Measurements from ENCODE around the gene USP17L28. TPM values are rescaled to one million over a fixed set of nuclear protein-coding genes. Genes with fewer than 3 reads are reported as not detected.
"Not testable (repeated sequence)": the region's sequence is repeated elsewhere in the genome, so short reads cannot be mapped to it uniquely, and the experiment has no call there.

USP17L28 gene
- total RNA-seq (ENCODE audit: low replicate concordance): not detected in 2 replicates

- not testable (repeated sequence) for DNase-seq (ENCODE audit: low read depth); H3K4me3 ChIP-seq (ENCODE audit: low read depth, low read length)
Observed at GRCh38 chr4:9348593-9348992, at the start of gene USP17L28. TSS of gene USP17L28 (plus strand) at chr4:9348893. CDS start at chr4:9348893, 0 bp downstream.

- not testable (repeated sequence) for DNase-seq (ENCODE audit: low read depth); H3K4me3 ChIP-seq (ENCODE audit: low read depth, low read length)
Observed at GRCh38 chr4:9324191-9324590, 24.5 kb upstream of the USP17L28 start.

- DNase-seq (ENCODE audit: low read depth); H3K4me3 ChIP-seq (ENCODE audit: low read depth, low read length): not testable (repeated sequence)
Observed at GRCh38 chr4:9324865-9325264, 23.8 kb upstream of the USP17L28 start, which contains the start of gene USP17L24. TSS of gene USP17L24 (plus strand) at chr4:9325165. CDS start at chr4:9325165, 0 bp downstream.

- DNase-seq (ENCODE audit: low read depth); H3K4me3 ChIP-seq (ENCODE audit: low read depth, low read length): not testable (repeated sequence)
Observed at GRCh38 chr4:9329611-9330010, 19.1 kb upstream of the USP17L28 start, which contains the start of gene USP17L25. TSS of gene USP17L25 (plus strand) at chr4:9329911. CDS start at chr4:9329911, 0 bp downstream.

- not testable (repeated sequence) for DNase-seq (ENCODE audit: low read depth); H3K4me3 ChIP-seq (ENCODE audit: low read depth, low read length)
Observed at GRCh38 chr4:9334358-9334757, 14.3 kb upstream of the USP17L28 start, which contains the start of gene USP17L26. TSS of gene USP17L26 (plus strand) at chr4:9334658. CDS start at chr4:9334658, 0 bp downstream.

GRCh38 chr4:9339103-9339502, 9.6 kb upstream of the USP17L28 start, which contains the start of gene USP17L5:
TSS of gene USP17L5 (plus strand) at chr4:9339403. CDS start at chr4:9339403, 0 bp downstream.
- not testable (repeated sequence) for DNase-seq (ENCODE audit: low read depth); H3K4me3 ChIP-seq (ENCODE audit: low read depth, low read length)

- H3K4me3 ChIP-seq (ENCODE audit: low read depth, low read length); DNase-seq (ENCODE audit: low read depth): not testable (repeated sequence)
Observed at GRCh38 chr4:9343848-9344247, 4.8 kb upstream of the USP17L28 start, which contains the start of gene USP17L27. TSS of gene USP17L27 (plus strand) at chr4:9344148. CDS start at chr4:9344148, 0 bp downstream.

- not testable (repeated sequence) for H3K4me3 ChIP-seq (ENCODE audit: low read depth, low read length); DNase-seq (ENCODE audit: low read depth)
Observed at GRCh38 chr4:9350866-9351265, 2.2 kb downstream of the USP17L28 start.

GRCh38 chr4:9353338-9353737, 4.6 kb downstream of the USP17L28 start, which contains the start of gene USP17L29:
TSS of gene USP17L29 (plus strand) at chr4:9353638. CDS start at chr4:9353638, 0 bp downstream.
- DNase-seq (ENCODE audit: low read depth); H3K4me3 ChIP-seq (ENCODE audit: low read depth, low read length): not testable (repeated sequence)

GRCh38 chr4:9362829-9363228, 14.1 kb downstream of the USP17L28 start, which contains the start of gene USP17L30:
TSS of gene USP17L30 (plus strand) at chr4:9363129. CDS start at chr4:9363129, 0 bp downstream.
- not testable (repeated sequence) for H3K4me3 ChIP-seq (ENCODE audit: low read depth, low read length); DNase-seq (ENCODE audit: low read depth)

GRCh38 chr4:9379881-9380280, 31.2 kb downstream of the USP17L28 start:
- H3K4me3 ChIP-seq (ENCODE audit: low read depth, low read length); DNase-seq (ENCODE audit: low read depth): not testable (repeated sequence)

GRCh38 chr4:9381012-9381534, 32.4 kb downstream of the USP17L28 start:
- not testable (repeated sequence) for H3K4me3 ChIP-seq (ENCODE audit: low read depth, low read length); DNase-seq (ENCODE audit: low read depth)

- TF ChIP-seq CTCF (IDR thresholded peaks at IDR 0.05; ENCODE audit: insufficient read depth, low read length): no peak
Observed at GRCh38 chr4:9384126-9384525, 35.4 kb downstream of the USP17L28 start.

GRCh38 chr4:9389001-9389400, 40.3 kb downstream of the USP17L28 start:
- DNase-seq (ENCODE audit: low read depth): not testable (repeated sequence)

More at GRCh38 chr4:9384126-9384525, 35.4 kb downstream of the USP17L28 start:
- no peak for DNase-seq (ENCODE audit: low read depth)
- H3K4me3 ChIP-seq (ENCODE audit: low read depth, low read length): no peak overlapping the region

More at GRCh38 chr4:9389001-9389400, 40.3 kb downstream of the USP17L28 start:
- H3K4me3 ChIP-seq (ENCODE audit: low read depth, low read length): not testable (repeated sequence)

Other genes starting within 250 kb of the USP17L28 start
- gene FAM90A26, start 178.5 kb upstream of the USP17L28 start, total RNA-seq (ENCODE audit: low replicate concordance): not detected in 2 replicates
- not detected in 2 replicates for gene USP17L10, start 138.2 kb upstream of the USP17L28 start, total RNA-seq (ENCODE audit: low replicate concordance)
- gene USP17L11, start 133.5 kb upstream of the USP17L28 start, total RNA-seq (ENCODE audit: low replicate concordance): not detected in 2 replicates
- not detected in 2 replicates for gene USP17L12, start 128.7 kb upstream of the USP17L28 start, total RNA-seq (ENCODE audit: low replicate concordance)
- not detected in 2 replicates for gene USP17L13, start 124.0 kb upstream of the USP17L28 start, total RNA-seq (ENCODE audit: low replicate concordance)
- gene USP17L15, start 114.5 kb upstream of the USP17L28 start, total RNA-seq (ENCODE audit: low replicate concordance): not detected in 2 replicates
- not detected in 2 replicates for gene USP17L17, start 105.0 kb upstream of the USP17L28 start, total RNA-seq (ENCODE audit: low replicate concordance)
- gene USP17L18, start 100.3 kb upstream of the USP17L28 start, total RNA-seq (ENCODE audit: low replicate concordance): not detected in 2 replicates
- gene USP17L19, start 95.5 kb upstream of the USP17L28 start, total RNA-seq (ENCODE audit: low replicate concordance): not detected in 2 replicates
- gene USP17L20, start 90.8 kb upstream of the USP17L28 start, total RNA-seq (ENCODE audit: low replicate concordance): not detected in 2 replicates
- not detected in 2 replicates for gene USP17L21, start 86.0 kb upstream of the USP17L28 start, total RNA-seq (ENCODE audit: low replicate concordance)
- gene USP17L22, start 81.3 kb upstream of the USP17L28 start, total RNA-seq (ENCODE audit: low replicate concordance): not detected in 2 replicates
- gene USP17L24, start 23.7 kb upstream of the USP17L28 start, total RNA-seq (ENCODE audit: low replicate concordance): not detected in 2 replicates
- gene USP17L25, start 19.0 kb upstream of the USP17L28 start, total RNA-seq (ENCODE audit: low replicate concordance): not detected in 2 replicates
- not detected in 2 replicates for gene USP17L26, start 14.2 kb upstream of the USP17L28 start, total RNA-seq (ENCODE audit: low replicate concordance)
- gene USP17L5, start 9.5 kb upstream of the USP17L28 start, total RNA-seq (ENCODE audit: low replicate concordance): not detected in 2 replicates
- not detected in 2 replicates for gene USP17L27, start 4.7 kb upstream of the USP17L28 start, total RNA-seq (ENCODE audit: low replicate concordance)
- gene USP17L29, start 4.7 kb downstream of the USP17L28 start, total RNA-seq (ENCODE audit: low replicate concordance): not detected in 2 replicates
- gene USP17L30, start 14.2 kb downstream of the USP17L28 start, total RNA-seq (ENCODE audit: low replicate concordance): not detected in 2 replicates
- gene DEFB131A, start 95.5 kb downstream of the USP17L28 start, total RNA-seq (ENCODE audit: low replicate concordance): not detected in 2 replicates